Measurements from ENCODE around the gene FFAR2.

Gene FFAR2

DNA sequence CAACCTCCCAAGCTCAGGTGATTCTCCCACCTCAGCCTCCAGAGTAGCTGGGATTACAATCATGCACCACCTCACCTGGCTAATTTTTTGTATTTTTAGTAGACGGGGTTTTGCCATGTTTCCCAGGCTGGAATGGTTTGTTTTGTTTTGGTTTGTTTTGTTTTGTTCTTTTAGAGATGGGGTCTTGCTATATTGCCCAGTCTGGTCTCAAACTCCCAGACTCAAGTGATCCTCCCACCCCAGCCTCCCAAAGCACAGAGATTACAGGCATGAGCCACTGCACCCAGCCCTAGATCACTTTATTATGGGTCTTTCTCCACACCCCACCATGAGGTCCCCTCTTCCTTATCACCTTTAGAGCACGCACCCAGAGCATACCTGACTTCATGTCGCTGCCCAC is 50.2 kb downstream of the FFAR2 start:
- CTCF ChIA-PET, result interaction anchor here (0.7 to 1.1 kb wide), 2 partner anchors 8 to 12 kb away, joined by 3 to 4 read pairs; no protein-coding TSS in a partner anchor
- no peak for DNase-seq (ENCODE audit: low spot score)
- TF ChIP-seq, protein P1, sequence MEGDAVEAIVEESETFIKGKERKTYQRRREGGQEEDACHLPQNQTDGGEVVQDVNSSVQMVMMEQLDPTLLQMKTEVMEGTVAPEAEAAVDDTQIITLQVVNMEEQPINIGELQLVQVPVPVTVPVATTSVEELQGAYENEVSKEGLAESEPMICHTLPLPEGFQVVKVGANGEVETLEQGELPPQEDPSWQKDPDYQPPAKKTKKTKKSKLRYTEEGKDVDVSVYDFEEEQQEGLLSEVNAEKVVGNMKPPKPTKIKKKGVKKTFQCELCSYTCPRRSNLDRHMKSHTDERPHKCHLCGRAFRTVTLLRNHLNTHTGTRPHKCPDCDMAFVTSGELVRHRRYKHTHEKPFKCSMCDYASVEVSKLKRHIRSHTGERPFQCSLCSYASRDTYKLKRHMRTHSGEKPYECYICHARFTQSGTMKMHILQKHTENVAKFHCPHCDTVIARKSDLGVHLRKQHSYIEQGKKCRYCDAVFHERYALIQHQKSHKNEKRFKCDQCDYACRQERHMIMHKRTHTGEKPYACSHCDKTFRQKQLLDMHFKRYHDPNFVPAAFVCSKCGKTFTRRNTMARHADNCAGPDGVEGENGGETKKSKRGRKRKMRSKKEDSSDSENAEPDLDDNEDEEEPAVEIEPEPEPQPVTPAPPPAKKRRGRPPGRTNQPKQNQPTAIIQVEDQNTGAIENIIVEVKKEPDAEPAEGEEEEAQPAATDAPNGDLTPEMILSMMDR (conservative IDR thresholded peaks at IDR 0.05; ENCODE audit: low read depth), result no peak
- POLR2A ChIA-PET (ENCODE audit: low non-redundant PET), result no interaction called here
- no peak overlapping the region for H3K27ac ChIP-seq

DNA sequence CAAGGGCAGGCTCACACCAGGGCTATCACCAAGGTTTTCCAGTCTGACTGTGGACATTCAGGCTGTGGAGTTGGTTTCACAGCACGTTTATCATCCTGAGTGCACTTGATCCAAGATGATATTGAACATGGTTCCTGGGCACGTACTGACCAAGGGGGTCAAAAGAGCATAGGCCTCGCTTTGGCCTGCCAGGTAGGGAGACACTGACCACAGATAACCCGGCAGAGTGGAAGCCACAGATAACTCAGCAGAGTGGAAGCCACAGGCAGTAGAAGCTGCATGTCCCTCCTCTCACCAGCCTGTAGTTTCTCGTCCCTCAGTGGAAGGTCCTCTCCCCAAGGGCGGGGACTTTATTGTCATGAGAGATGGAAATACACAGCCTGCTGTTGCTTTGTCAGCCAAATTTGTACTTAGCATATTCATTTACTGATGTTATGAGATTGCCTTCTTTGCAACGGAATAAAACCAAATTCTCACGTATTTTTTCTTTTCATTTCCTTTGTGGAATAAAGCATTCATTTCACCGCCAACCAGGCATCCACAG is 51.0 kb downstream of the FFAR2 start:
- no peak for DNase-seq (ENCODE audit: low spot score)
- no peak overlapping the region for H3K27ac ChIP-seq
- CTCF ChIA-PET, result no interaction called here
- TF ChIP-seq, protein P1 (conservative IDR thresholded peaks at IDR 0.05; ENCODE audit: low read depth), result no peak
- POLR2A ChIA-PET (ENCODE audit: low non-redundant PET), result interaction anchor here (0.6 kb wide), 1 partner anchor 1055 kb away, joined by 4 read pairs; no protein-coding TSS in a partner anchor

DNA sequence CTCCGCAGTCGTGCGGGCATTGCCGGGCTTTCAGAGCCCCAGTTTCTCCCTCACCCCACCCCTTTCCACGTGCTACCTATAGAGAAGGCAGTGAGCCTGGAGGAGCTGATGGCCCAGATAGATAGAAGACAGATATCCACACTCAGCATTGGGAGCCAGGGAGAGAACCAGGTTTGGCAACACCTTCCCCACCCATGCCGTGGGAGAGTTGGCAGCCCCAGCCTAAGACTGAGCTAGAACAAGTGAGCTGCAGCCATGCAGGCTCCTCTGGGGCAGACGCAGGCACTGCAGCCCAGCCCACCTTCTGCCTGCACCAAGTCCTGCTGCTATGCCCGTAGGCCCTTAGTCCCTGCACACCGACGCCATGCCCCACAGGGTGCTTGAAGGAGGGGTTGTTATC is 52.6 kb downstream of the FFAR2 start:
- H3K27ac ChIP-seq, result no peak overlapping the region
- ChIA-PET POLR2A (ENCODE audit: low non-redundant PET) (interaction anchor here (0.6 kb wide), 1 partner anchor 144 kb away, joined by 9 read pairs; no protein-coding TSS in a partner anchor), CTCF (no interaction called here)
- TF ChIP-seq, protein P1 (conservative IDR thresholded peaks at IDR 0.05; ENCODE audit: low read depth), result no peak
- DNase-seq (ENCODE audit: low spot score), result no peak
